NCI-H146 (cell line): ENCODE data around the gene LRP8.
A peak's percentile ranks its signal among the peaks of the same experiment; 100 is the strongest.

Source experiments
- DNase-seq: peaks from one replicate; lab custom pipeline; 2025; lab: John Stamatoyannopoulos, UW

The LRP8 gene

DNA sequence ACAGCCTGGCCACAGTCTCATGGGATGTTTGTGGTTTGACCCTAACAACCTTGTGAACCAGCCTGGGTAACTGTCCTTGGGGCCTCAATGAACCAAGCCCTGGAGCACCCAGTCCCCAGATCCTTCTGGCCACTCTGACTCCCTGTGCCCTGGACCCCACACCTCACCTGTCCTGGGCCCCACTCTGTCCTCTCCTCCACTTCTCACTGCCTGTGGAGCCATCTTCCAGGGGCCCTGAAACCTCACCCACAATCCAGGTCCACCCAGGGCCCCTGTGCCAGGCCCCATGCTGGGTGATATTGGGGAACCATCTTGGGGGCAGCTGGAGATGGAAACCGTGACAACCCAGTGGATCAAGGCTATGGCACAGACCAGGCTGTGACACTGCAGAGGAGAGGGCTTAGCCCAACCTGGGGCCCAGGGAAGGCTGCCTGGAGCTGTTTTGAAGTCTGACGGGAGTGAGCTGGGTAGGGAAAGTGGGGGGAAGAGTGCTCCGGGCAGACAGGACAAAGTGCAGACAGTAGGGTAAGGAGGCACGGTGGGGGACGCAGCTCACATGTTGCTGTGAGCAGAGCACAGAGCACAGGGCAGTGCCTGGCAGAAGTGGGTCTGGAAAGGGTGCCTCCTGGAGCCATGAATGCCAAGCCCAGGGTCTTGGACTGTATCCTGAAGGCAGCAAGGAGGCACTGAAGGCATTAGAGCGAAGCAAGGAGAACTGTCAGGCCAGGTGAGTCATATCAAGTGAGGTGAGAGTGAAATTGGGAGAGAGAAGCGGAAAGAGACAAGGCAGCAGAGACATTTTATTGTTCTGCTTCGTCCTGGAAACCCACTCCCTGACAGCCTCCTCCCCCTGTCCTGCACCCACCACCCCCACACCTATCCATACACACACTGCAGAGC is 12.1 kb upstream of the LRP8 start:
- no peak for DNase-seq

DNA sequence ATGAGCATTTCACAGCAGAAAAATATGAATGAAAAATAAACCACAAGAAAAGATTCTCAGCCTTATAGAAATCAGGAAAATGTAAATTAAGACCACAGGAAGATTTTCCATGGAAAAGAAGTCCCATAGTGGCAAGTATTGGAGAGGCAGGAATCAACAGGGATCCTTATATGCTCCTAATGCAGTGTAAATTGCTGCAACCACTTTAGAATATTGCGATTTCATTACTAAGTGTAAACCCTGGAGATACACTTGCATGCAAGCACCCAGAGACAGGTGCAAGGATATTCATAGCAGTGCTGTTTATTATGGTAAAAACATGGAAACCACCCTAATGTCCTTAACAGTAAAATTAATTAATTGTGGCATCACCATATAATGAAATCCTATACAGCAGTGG is 10.6 kb upstream of the LRP8 start:
- DNase-seq = no peak

DNA sequence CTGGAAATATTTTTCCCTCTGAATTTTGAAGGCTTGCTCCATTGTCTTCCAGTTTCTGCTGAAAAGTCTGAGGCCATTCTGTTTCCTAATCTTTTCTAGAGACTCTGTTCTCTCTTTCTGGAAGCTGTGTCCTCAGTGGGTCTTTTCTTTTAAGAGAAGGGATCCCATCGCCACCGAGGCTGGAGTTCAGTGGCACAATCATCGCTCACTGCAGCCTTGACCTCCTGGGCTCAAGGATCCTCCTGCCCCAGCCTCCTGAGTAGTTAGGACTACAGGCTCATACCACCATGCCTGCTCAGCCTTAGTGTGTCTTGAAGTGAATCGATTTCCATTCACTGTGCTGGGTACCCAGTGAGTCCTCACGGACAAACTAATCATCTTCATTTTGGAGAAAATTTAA is 9.6 kb upstream of the LRP8 start:
- DNase-seq = no peak

DNA sequence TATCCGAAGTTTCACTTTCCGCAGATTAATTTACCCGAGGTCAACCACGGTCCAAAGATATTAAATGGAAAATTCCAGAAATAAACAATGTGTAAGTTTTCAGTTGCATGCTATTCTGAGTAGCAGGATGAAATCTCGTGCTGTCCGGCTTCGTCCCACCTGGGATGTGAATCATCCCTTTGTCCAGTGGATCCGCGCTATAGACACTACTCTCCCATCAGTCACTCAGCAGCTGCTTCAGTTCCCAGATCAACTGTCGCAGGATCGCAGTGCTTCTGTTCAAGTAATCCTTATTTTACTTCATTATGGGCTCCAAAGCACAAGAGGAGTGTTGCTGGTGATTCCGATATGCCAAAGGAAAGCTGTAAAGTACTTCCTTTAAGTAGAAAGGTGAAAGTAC is 8.3 kb upstream of the LRP8 start:
- DNase-seq = no peak

DNA sequence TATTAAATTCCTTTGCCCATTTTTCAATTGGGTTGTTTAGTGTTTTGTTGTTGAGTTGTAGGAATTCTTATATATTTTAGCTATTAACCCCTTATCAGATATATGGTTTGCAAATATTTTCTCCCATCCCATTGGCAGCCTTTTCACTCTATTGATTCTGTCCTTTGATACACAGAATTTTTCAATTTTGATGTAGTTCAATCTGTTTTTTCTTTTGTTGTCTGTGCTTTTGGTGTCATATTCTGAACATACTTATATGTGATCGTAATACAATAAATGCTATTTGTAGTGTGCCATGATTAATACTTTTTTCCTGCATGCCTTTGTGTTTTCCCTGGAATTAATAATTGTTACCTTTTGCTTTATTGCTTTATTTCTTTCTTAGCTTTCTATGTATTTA is 7.8 kb upstream of the LRP8 start:
- no peak for DNase-seq

DNA sequence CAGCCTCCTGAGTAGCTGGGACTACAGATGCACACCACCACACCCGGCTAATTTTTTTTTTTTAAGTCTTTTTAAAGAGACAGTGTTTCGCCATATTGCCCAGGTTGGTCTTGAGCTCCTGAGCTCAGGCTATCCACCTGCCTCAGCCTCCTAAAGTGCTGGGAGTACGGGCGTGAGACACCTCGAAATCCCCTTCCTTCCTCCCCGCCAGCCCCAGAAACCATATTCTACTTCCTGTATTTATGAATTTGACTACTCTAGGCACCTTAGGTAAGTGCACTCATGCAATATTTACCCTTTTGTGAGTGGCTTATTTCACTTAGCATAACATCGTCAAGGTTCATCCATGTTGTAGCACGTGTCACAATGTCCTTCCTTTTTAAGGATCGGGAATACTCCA is 6.9 kb upstream of the LRP8 start:
- no peak for DNase-seq

DNA sequence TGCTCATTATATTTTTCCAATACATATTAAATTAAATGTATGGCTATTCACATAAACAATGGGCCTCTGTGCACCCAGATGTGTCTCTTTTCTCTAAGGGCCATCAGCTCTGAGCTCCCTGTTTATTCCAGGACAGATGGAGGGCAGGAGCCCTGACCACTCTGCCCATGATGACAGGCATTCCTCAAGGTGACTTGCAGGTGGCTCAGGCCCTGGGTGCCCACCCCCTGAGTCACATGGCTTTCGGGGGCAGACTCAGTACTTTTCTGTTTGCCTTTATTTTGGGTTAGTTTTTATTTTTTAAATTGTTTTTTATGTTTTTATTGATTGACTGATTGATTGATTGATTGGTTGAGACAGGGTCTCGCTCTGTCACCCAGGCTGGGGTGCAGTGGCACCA is 6.4 kb upstream of the LRP8 start:
- DNase-seq = no peak

DNA sequence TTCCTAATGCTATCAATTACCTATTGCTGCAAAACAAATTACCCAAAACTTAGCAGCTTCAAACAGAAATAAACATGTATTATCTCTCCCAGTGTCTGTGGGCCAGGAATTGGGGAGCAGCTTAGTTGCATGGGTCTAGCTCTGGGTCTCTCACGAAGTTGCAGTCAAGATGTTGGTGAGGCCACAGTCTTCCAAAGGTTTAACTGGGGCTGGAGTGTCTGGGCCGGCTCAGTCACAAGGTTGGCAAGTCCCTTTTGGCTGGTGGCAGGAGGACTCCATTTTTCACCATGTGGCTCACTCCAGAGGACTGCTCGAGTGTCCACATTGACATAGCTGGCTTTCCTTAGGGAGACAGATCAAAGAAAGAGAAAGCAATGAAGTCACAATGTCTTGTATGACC is 5.0 kb upstream of the LRP8 start:
- DNase-seq = no peak

DNA sequence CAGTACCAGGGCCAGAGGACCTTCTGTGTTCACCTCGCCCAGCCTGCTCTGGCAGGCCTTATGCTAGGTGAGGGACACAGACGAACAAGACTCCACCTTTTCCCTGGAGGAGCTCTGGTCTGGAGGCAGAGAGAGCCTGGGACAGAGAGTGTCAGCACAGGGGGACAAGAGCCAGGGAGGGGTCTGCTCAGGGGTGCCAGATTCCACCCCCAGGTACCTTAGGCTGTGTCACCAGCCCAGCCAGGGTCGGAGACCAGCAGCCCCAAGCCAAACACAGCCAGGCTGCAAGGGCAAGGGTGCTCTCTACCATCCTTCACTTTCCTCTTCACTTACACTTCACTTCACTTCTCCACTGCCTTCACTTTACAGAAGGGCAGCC is 4.3 kb upstream of the LRP8 start:
- DNase-seq = no peak

DNA sequence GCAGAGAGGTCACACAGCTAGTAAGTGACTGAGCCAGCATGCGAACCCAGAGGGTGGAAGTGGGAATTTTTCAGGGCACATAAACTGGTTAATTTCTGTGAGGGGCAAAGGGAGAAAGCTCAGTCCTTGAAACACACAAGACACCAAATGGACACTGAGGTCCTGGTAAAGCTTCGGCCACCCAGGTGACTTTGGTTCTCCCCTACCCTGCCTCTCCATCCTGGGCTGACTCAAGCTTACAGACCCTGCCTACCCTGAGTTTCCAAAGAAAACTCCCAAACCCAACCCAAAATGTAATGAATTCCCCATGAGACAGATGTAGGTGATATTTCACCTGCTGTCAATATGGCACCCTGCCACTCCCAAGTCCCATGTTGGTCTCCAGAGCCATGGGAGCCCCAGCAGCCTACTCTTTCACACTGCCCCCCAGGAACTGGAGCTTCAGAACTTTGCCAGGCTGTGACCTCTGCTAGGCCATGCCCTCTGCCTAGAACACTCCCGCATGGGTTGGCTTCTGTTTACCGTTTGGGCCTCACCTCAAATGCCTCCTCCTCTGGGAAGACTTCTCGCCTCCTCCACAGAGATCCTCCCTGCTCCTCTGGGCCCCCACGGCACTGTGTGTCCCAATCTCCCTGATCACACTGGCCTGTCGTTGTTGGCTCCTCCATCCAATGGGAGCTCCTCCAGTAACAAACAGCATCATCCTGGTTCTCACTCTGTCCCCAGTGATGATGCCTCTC is 3.7 kb upstream of the LRP8 start:
- DNase-seq = no peak

DNA sequence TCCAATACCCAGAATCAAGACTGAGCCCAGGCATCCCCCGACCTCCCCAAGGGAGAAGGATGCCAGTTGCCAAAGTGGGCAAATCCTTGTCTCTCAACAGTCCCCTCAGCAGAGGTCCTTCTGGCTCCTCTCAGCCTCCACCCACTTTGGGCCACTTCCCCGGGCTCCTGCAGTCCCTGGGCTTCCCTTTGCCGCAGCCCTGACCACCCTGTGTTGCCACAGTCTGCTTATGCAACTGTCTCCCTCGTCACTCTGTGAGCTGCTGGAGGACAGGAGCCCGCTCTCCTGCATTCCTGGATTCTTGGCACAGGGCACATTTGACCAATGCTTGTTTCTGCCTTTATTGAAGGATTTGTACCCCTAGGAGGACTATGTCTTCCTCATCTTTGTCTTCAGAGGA is 2.9 kb upstream of the LRP8 start:
- no peak for DNase-seq

DNA sequence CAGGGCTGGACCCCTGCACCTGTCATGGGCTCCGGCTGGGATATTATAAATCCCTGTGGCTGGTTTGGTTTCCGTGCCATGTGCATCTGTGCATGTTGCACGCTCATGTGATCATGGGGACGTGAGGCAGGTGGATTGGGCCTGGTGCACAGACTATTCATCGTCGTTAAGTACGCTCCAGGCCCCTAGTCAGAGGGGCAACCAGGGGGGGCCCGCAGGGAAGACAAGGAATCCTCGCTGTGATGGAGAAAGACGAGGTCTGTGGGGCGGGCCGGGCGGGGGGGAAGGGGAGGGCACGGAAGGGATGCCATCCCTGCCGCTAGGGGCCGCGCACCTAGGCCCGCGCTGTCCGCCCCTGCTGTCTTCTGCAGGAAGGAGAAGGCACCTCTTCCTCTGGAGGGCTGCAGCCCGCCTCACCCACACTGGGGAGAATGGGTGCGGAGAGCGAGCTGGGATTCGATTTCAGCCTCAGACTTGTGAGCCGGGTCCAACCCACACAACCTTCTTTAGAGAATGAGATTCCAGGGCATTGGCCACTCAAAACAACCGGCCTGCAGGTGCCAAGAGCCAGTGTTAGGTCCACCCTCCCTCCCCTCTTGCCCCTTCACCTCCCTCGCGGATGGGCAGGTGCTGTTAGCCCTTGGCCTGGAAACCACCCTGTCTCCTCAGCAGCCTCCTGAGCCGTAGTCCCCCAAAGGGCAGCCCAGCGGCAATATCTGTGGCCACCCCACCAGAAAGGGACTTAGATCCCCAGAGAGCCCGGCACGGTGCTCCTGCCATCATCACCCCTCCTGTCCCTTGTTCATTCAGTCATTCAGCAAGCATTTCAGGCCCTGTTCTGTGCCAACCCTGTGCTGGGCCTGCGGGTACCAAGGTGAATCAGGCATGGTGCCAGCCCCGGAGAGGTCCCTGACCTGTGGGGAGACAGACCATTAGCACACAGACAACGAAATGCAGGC is 950 bp upstream of the LRP8 start:
- no peak for DNase-seq

DNA sequence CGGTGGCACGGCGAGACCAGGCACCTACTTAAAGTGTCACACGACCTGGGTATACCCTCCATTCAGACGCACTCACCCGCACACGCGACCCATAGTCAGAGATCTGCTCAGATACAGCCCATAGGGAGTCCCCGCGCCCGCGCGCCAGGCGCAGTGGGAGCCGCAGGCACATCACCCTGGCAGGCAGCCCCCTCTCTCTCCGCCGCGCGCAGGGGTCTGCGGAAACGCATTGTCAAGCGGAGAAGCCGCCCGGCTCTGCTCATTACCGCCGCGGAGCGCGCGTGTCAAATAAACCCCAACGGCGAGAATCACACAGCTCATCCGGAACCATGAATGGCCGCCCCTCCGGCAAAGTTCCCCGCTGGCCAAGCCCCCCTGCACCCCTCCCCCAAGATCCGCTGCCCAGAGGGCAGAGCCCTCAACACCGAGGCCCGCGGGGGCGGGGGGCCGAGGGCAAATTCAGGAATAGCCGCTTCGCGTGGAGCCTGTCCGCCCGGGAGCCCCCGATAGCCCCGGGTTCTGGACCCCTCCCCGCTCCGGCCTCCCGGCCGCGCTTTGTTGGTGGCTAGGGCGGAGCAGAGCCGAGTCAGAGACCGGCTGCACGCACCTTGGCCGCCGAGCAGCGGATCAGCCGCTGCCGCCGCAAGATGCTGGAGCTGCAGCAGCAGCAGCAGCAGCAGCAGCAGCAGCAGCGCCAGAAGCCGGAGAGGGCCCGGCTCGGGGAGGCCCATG is 522 bp downstream of the LRP8 start:
- DNase-seq = peak; percentile 69

DNA sequence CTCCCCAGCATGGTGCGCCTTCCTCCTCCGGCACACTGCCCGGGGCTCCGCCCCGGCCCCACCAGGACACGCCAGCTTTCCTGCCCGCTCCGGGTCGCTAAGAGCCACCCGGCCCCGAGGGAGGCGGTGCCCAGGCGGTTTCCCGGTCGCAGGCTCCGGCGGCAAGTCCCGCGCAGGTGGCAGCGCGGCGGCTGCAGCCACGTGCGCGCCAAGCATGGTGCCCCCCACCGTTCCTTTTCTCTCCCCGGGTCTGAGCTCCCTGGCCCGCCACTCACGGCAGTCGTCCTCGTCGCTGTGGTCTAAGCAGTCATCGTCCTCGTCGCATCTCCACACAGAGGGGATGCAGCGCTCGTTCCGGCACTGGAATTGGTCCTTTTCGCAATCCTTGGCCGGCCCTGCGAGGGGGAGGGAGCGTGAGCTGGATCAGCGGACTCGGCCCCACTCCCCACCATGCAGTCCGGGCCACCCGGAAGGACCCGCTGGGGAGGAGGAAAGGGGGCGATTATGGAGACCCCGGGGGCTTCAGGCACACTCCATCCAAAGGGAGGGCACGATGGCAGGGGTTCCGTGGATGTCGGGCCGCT is 1.2 kb downstream of the LRP8 start:
- DNase-seq = peak; percentile 82

DNA sequence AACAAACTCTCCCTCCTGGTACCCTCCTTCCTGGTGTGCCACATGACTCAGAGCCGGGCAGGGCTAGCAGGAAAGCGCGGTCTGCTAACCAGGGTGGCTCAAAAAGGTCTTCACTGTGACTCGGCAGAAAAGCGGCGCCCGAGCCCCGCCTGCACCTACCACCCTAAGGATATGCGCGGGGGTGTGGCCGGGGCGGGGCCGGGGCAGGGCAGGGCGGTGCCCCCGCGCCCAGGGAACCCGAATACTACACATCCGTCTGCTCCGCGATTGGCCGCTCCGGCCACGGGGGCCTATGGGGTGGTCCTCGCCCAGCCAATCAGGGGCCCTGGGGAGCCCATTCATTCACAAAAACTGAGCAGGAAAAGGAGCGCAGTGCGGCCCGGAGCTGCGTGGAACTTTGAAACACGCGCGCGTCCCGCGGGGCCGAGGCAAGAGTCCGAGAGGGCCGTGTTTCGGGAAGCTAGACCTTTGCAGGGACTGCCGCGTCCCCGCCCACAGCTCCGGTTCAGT is 1.7 kb downstream of the LRP8 start:
- peak; percentile 92 for DNase-seq

DNA sequence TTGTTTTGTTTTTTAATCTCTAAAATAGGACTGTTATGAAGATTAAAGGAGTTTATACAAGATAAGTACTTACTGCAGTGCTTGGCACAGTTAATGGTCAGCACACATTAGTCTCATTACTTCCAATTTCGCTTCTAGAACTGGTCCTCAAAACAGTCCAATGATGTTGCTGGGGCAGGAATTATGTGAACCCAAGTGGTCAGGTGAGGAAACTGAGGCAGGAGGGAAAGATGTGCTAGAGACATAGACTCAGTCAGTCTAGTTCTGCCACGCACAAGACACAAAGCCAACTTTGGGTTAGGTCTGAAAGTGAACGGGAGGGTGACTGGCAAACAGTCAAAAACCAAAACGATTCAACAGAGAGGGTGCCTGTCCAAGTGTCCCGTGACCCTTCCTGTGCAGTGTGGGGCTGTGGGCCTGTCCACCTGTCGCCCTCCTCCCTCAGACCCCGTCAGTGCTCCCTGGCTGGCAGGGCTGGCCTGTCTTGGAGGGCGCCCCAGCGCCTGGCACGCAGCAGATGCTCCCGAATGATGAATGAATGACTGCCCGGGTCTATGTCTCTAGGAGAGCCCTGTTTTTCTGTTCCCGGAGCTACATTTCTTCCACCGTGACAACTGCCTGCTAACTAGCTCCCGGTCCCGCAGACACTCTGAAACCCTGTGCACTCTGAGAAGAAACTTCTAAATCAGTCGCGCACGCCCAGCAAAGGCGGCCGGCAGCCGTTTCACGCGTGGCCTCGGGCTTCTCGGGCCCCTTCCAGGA is 2.4 kb downstream of the LRP8 start:
- DNase-seq = no peak

DNA sequence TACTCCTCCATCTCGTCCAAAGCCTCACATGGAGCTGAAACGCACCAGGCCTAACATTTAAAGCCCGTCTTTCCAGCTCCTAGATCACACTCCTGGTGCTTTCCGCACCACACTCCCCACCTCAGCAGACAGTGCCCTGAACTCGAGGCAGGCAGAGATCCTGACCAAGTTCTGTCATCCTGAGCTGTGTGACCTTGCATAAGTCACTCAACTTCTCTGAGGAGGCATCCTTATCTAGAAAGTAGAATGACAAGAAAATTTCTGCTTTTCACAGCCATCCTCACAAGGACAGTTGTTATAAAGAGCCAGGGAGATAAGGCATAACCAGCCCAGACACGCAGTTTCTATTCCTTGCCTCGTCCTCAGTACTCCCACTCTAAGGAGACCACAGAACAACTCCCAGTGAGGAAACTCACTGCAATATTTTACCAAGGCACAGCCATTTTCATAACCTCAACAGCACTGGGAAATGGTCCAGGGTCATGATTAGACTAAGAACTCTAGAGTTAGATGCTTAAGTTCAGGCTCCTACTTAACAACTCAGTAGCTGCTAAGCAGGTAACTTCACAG is 3.1 kb downstream of the LRP8 start:
- DNase-seq = no peak

DNA sequence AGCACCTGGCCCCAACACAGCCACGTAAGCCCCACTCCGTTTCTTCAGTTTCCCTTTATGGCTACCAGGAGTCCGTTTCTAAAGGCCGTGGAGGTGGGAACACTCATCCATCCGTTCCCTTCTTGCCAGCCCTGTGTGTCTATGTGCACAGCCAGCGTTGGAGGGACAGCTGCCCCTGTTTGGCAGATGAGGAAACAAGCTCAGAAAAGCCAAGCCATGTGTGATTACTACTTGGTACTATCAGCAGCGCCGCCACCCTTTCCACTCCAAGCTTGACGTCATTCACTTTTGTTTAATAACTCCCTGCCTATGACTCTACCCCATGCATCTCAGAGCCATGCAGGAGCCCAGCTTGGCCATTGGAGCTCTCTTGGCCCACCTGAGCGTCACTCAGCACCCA is 3.5 kb downstream of the LRP8 start:
- no peak for DNase-seq

DNA sequence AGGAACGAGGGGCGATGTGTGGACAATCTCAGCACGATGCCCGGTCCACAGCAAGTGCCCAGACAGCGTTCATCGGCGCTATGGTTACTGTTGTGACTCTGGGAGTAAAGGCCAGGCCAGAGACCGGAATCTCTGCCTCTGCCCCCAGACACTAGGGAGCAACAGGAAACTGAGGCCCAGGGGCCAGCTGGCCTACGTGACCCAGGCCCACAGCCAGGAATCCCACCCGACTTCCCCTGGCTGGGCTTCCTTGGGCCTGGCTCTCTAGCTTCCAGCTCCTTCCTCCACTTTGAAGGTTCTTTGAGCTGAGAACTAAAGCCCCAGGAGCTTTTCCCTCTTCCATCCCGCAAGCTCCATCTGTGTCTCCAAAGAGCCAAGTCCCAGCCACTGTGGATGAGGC is 4.6 kb downstream of the LRP8 start:
- DNase-seq = no peak
